Hematopoietic multipotent progenitor cell (in vitro differentiated cells): ENCODE data around the gene PDE10A. TPM values are rescaled to one million over a fixed set of nuclear protein-coding genes. Genes with fewer than 3 reads are reported as not detected.

Source experiments
- DNase-seq, 3 donors: peaks; one replicate each; pipeline ENCODE4 v3.0.0-alpha.2; 2011 to 2015; ENCODE audit warnings: low read depth in 2 of 3, low spot score in 2 of 3
- total RNA-seq: library from RNA; depleted of rRNA; stranded (reverse); fragments of >200 nt; gene quantifications from one replicate; pipeline ENCODE4 v1.2.3, GENCODE V29; 2012

PDE10A gene
- total RNA-seq, 1 donor = under 0.01 TPM

DNA sequence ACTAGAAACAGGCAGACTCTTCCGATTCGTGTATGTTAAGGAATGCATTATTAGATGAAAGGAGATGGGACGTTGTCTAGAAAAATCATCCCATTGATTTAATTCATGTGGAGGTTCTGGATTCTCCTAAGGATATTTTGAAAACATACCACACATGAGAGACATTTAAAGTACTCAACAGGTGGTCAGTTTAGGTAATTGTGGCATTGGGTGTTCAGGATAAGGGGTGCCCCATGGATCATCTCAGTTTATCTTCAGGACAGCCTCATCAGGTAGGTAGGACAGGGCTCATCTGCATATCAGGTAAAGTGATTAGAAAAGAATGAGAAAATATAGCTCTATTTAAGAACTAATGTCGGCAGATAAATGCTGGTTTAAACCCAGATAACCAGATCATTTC lies 15.9 kb upstream of the PDE10A start:
- DNase-seq = no peak

DNA sequence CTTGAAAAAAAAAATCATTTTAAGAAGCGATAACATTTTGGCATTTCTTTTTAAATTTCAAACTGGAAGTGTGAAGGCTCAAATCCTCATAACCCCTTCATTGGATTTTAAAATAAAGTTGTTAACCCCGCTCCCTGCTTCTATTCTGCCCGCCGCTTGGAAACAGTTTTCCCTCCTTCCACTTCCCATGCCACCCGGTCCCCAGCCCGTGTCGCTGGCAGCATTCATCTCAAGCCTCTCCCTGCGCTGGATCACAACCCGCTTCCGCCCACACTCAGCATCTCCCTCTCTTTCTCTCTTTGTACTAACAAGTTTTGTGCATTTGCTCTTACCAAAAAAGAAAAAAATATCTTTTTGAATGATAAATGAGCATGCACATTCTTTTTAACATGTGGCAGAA lies 15.4 kb upstream of the PDE10A start:
- no peak for DNase-seq

GRCh38 chr6:165677091-165677490 lies 14.1 kb upstream of the PDE10A start:
- DNase-seq = no peak

- DNase-seq = no peak
These were observed 13.5 kb upstream of the PDE10A start for GRCh38 chr6:165676435-165677068.

DNA sequence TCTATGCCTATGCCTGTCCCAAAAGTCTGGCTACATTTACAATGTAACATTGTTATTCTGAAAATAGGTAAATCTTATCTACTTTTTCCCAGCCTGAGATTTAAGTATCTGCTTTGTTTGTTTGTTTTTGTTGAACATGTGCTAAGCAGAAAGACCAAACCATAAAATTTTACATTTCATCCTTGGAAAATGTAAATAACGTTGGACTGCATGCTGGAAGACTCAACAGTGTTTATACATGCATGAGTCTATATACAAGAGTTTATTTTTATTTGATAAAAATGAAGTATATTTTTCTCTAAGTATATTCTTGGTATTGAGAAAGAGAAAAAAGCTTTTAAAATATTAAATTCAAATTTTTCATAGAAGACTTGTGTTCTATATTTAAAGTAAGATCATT lies 12.1 kb upstream of the PDE10A start:
- no peak for DNase-seq

GRCh38 chr6:165674155-165675029 lies 11.4 kb upstream of the PDE10A start:
- DNase-seq = no peak

GRCh38 chr6:165671222-165671768 lies 8.3 kb upstream of the PDE10A start:
- DNase-seq = no peak

- DNase-seq = no peak
These were observed 5.9 kb upstream of the PDE10A start for GRCh38 chr6:165668951-165669350.

DNA sequence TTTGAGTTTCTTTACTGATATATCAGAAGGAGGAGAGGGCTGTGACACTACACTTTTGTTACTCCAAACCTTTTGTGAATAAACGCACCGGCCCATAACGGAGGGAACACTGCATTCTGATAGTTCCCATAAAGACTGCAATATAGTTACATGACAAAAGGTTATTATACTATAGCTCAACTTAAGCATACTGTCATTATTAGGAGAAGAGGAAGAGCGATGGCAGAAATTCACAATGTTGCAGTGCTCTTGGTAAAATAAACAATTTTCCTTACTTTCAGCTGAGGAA lies 2.3 kb upstream of the PDE10A start:
- no peak for DNase-seq

- no peak for DNase-seq
These were observed 1.7 kb upstream of the PDE10A start for GRCh38 chr6:165664559-165665383.

DNA sequence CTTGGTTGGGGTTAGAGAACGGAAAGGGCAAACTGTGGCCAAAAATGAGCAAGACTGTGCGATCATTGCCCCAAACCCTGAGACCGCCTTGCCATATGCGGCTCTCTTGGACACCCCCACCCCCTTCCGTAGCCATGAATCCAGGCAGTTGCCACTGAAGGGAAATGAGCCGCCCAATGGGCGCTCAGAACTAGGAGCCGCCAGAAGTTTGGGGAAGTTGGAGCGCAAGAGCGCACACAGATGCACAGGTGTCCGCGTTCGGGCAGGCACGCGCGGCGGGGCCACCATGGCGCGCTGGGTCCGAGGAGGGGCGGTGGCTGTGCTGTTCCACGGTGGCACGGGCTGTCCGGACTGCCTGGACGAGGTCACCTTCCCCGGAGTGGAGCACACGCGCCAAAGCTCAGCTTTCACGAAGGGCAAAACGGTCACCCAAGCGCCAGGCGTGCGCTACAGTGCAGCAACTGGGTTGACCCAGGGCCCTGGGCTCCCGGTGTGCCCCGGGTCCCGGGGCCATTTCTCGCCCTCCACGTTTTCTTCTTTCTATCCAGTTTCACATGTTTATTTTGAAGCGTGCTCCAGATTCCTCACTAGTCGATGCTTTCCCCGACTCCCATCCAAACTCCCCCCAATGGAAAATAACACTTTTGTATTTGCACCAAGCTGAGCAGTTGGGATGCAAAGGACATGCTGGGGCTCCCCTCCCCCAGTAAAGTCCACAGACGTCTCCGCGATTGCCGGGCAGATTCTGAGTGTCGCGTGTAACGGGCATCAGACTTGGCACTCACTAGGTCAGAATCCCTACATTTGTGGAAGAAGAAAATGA lies 906 bp upstream of the PDE10A start:
- peak in 2 of 3 donors; percentile 39 to 49 for DNase-seq

DNA sequence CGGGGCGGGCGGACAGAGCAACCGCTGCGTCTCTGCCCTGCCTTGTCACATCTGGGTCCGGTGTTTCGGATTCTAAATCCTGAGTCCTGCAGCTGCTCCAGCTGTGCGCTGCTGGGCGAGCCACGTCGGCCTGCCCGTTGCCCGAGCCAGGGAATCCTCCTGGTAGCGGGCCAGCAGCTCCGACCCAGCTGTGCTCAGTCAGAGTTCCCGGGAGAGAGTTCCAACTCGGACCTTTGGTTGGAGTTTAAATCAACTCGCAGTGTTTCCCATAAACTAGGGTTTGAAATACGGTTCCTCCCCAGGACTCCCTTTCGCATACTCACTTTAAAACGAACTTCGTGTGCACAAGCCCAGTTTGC lies 315 bp upstream of the PDE10A start:
- no peak for DNase-seq

- DNase-seq = peak in 1 of 3 donors; percentile 34
These were observed 846 bp downstream of the PDE10A start for GRCh38 chr6:165662041-165662748.

DNA sequence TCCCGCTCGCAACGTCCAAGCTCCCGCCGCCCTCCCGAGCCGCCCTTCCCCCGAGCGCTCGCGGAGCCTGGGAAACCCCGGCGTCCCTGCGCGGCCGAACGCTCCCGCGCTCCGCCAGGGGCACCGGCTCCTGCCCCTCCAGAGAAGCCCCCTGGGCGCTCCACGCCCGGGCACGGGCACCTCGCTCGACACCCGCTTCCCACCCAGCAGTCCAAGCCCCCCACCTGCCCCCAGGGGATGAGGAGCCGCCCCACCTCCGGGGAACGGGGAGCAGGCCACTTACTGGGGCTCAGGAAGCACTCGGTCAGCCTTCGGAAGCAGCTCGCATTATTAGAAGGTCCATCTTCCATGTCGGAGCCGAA lies 1.4 kb downstream of the PDE10A start:
- DNase-seq = no peak

GRCh38 chr6:165660857-165661663 lies 2.0 kb downstream of the PDE10A start:
- peak in 1 of 3 donors; percentile 4 for DNase-seq

GRCh38 chr6:165659945-165660856 lies 2.8 kb downstream of the PDE10A start:
- DNase-seq = no peak

DNA sequence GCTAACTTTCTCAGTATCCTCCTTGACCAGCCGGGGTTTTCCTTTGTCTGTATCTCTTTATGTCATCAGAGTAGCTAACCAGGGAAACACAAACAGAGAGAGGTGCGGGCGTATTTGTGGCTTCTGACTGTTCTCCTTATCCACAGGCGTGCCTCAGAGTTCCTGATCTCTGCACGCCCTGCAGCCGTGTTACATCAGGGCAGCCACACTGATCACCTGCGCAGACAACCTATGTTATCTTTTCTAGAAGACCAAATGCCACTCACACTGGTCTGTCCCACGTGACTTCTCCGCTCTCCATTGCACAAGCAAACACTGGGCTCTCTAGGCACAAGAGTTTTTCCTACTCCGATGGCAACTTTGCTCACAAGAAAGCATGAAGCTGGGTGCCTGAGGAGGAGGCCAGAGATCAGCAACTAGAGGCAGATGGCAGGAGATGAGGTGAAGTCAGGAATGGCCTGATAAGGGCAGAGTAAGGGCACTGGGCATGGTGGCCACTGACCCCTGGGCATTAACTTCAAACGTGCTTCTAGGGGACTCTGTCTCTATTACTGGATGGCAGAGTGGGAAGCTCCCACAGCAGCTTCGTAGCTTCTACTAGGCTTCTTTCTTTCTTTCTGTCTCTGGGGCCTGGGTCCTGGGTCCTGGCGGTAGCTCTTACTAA lies 4.5 kb downstream of the PDE10A start:
- DNase-seq = no peak

- DNase-seq = no peak
These were observed 5.7 kb downstream of the PDE10A start for GRCh38 chr6:165657325-165657680.
